Measurements from ENCODE around the gene CLDN4. TPM values are rescaled to one million over a fixed set of nuclear protein-coding genes. Genes with fewer than 3 reads are reported as not detected.
"Not testable (repeated sequence)": the region's sequence is repeated elsewhere in the genome, so short reads cannot be mapped to it uniquely, and the experiment has no call there.

The CLDN4 gene
- total RNA-seq, 1 donor from 2014 or later, result not detected

- no peak overlapping the region for H3K27ac Mint-ChIP-seq
- H3K9me3 Mint-ChIP-seq, result no peaks in the 10 kb centered on the region
- no peak overlapping the region for H3K4me3 Mint-ChIP-seq (ENCODE audit: low read depth)
- H3K36me3 Mint-ChIP-seq (ENCODE audit: low read depth), result no peaks in the 10 kb centered on the region
- peaks cover 5% of the 10 kb centered on the region for H3K27me3 Mint-ChIP-seq (ENCODE audit: low read depth)
- DNase-seq (ENCODE audit: low spot score), result no peak
- intact Hi-C loops (cut with micrococcal nuclease), result loop anchor here (1.0 kb wide), 1 partner anchor 44 kb away; no protein-coding TSS in a partner anchor
- no peaks in the 10 kb centered on the region for H3K4me1 Mint-ChIP-seq (ENCODE audit: low read depth)
These were observed 19.8 kb upstream of the CLDN4 start for GRCh38 chr7:73810998-73811360.

GRCh38 chr7:73811760-73812168 lies 19.0 kb upstream of the CLDN4 start:
- H3K27me3 Mint-ChIP-seq (ENCODE audit: low read depth), result peaks cover 5% of the 10 kb centered on the region
- H3K9me3 Mint-ChIP-seq, result no peaks in the 10 kb centered on the region
- intact Hi-C loops (cut with micrococcal nuclease), result loop anchor here (1.0 kb wide), 1 partner anchor 44 kb away; no protein-coding TSS in a partner anchor
- H3K27ac Mint-ChIP-seq, result no peak overlapping the region
- no peaks in the 10 kb centered on the region for H3K36me3 Mint-ChIP-seq (ENCODE audit: low read depth)
- peak; percentile 26 for DNase-seq (ENCODE audit: low spot score)
- H3K4me1 Mint-ChIP-seq (ENCODE audit: low read depth), result no peaks in the 10 kb centered on the region
- H3K4me3 Mint-ChIP-seq (ENCODE audit: low read depth), result no peak overlapping the region

- H3K36me3 Mint-ChIP-seq (ENCODE audit: low read depth), result no peaks in the 10 kb centered on the region
- intact Hi-C loops (cut with micrococcal nuclease), result no loop called here
- no peaks in the 10 kb centered on the region for H3K9me3 Mint-ChIP-seq
- peaks cover 5% of the 10 kb centered on the region for H3K27me3 Mint-ChIP-seq (ENCODE audit: low read depth)
- DNase-seq (ENCODE audit: low spot score), result no peak
- no peak overlapping the region for H3K4me3 Mint-ChIP-seq (ENCODE audit: low read depth)
- H3K27ac Mint-ChIP-seq, result no peak overlapping the region
- no peaks in the 10 kb centered on the region for H3K4me1 Mint-ChIP-seq (ENCODE audit: low read depth)
These were observed 17.8 kb upstream of the CLDN4 start for GRCh38 chr7:73812996-73813395.

GRCh38 chr7:73815436-73815835 lies 15.4 kb upstream of the CLDN4 start:
- intact Hi-C loops (cut with micrococcal nuclease), result no loop called here
- H3K4me1 Mint-ChIP-seq (ENCODE audit: low read depth), result no peaks in the 10 kb centered on the region
- no peak for DNase-seq (ENCODE audit: low spot score)
- H3K36me3 Mint-ChIP-seq (ENCODE audit: low read depth), result no peaks in the 10 kb centered on the region
- no peak overlapping the region for H3K4me3 Mint-ChIP-seq (ENCODE audit: low read depth)
- H3K27ac Mint-ChIP-seq, result no peak overlapping the region
- peaks cover 7% of the 10 kb centered on the region for H3K27me3 Mint-ChIP-seq (ENCODE audit: low read depth)
- H3K9me3 Mint-ChIP-seq, result no peaks in the 10 kb centered on the region

- Mint-ChIP-seq H3K27ac (no peak overlapping the region), H3K4me1 (ENCODE audit: low read depth) (no peaks in the 10 kb centered on the region), H3K36me3 (ENCODE audit: low read depth) (no peaks in the 10 kb centered on the region), H3K4me3 (ENCODE audit: low read depth) (no peak overlapping the region), H3K9me3 (no peaks in the 10 kb centered on the region), H3K27me3 (ENCODE audit: low read depth) (peaks cover 5% of the 10 kb centered on the region)
- DNase-seq (ENCODE audit: low spot score), result no peak
- intact Hi-C loops (cut with micrococcal nuclease), result no loop called here
These were observed 13.7 kb upstream of the CLDN4 start for GRCh38 chr7:73817121-73817520.

GRCh38 chr7:73820013-73820412 lies 10.8 kb upstream of the CLDN4 start:
- intact Hi-C loops (cut with micrococcal nuclease), result no loop called here
- no peak for DNase-seq (ENCODE audit: low spot score)
- H3K27me3 Mint-ChIP-seq (ENCODE audit: low read depth), result peaks cover 4% of the 10 kb centered on the region
- H3K4me3 Mint-ChIP-seq (ENCODE audit: low read depth), result no peak overlapping the region
- H3K9me3 Mint-ChIP-seq, result no peaks in the 10 kb centered on the region
- H3K4me1 Mint-ChIP-seq (ENCODE audit: low read depth), result no peaks in the 10 kb centered on the region
- H3K36me3 Mint-ChIP-seq (ENCODE audit: low read depth), result no peaks in the 10 kb centered on the region
- no peak overlapping the region for H3K27ac Mint-ChIP-seq

- H3K4me1 Mint-ChIP-seq (ENCODE audit: low read depth); DNase-seq (ENCODE audit: low spot score); H3K36me3 Mint-ChIP-seq (ENCODE audit: low read depth); H3K27ac Mint-ChIP-seq; intact Hi-C loops (cut with micrococcal nuclease); H3K27me3 Mint-ChIP-seq (ENCODE audit: low read depth); H3K4me3 Mint-ChIP-seq (ENCODE audit: low read depth); H3K9me3 Mint-ChIP-seq: not testable (repeated sequence)
These were observed 9.1 kb upstream of the CLDN4 start for GRCh38 chr7:73821597-73822285.

GRCh38 chr7:73822319-73823173 lies 8.2 kb upstream of the CLDN4 start:
- H3K4me3 Mint-ChIP-seq (ENCODE audit: low read depth), result no peak overlapping the region
- no peaks in the 10 kb centered on the region for H3K36me3 Mint-ChIP-seq (ENCODE audit: low read depth)
- intact Hi-C loops (cut with micrococcal nuclease), result no loop called here
- DNase-seq (ENCODE audit: low spot score), result no peak
- H3K9me3 Mint-ChIP-seq, result no peaks in the 10 kb centered on the region
- H3K27me3 Mint-ChIP-seq (ENCODE audit: low read depth), result peaks cover 17% of the 10 kb centered on the region
- peaks cover 7% of the 10 kb centered on the region for H3K4me1 Mint-ChIP-seq (ENCODE audit: low read depth)
- H3K27ac Mint-ChIP-seq, result no peak overlapping the region

- no peak overlapping the region for H3K27ac Mint-ChIP-seq
- H3K36me3 Mint-ChIP-seq (ENCODE audit: low read depth), result no peaks in the 10 kb centered on the region
- H3K4me1 Mint-ChIP-seq (ENCODE audit: low read depth), result peaks cover 10% of the 10 kb centered on the region
- H3K27me3 Mint-ChIP-seq (ENCODE audit: low read depth), result peaks cover 17% of the 10 kb centered on the region
- H3K9me3 Mint-ChIP-seq, result no peaks in the 10 kb centered on the region
- intact Hi-C loops (cut with micrococcal nuclease), result no loop called here
- H3K4me3 Mint-ChIP-seq (ENCODE audit: low read depth), result no peak overlapping the region
- no peak for DNase-seq (ENCODE audit: low spot score)
These were observed 7.5 kb upstream of the CLDN4 start for GRCh38 chr7:73823257-73823656.

GRCh38 chr7:73823873-73824592 lies 6.8 kb upstream of the CLDN4 start:
- H3K9me3 Mint-ChIP-seq, result no peaks in the 10 kb centered on the region
- peaks cover 15% of the 10 kb centered on the region for H3K4me1 Mint-ChIP-seq (ENCODE audit: low read depth)
- H3K27me3 Mint-ChIP-seq (ENCODE audit: low read depth), result peaks cover 18% of the 10 kb centered on the region
- no peak for DNase-seq (ENCODE audit: low spot score)
- intact Hi-C loops (cut with micrococcal nuclease), result no loop called here
- no peak overlapping the region for H3K27ac Mint-ChIP-seq
- no peak overlapping the region for H3K4me3 Mint-ChIP-seq (ENCODE audit: low read depth)
- no peaks in the 10 kb centered on the region for H3K36me3 Mint-ChIP-seq (ENCODE audit: low read depth)

GRCh38 chr7:73824986-73825385 lies 5.8 kb upstream of the CLDN4 start:
- no peak overlapping the region for H3K27ac Mint-ChIP-seq
- H3K4me3 Mint-ChIP-seq (ENCODE audit: low read depth), result no peak overlapping the region
- no peaks in the 10 kb centered on the region for H3K36me3 Mint-ChIP-seq (ENCODE audit: low read depth)
- intact Hi-C loops (cut with micrococcal nuclease), result no loop called here
- peaks cover 18% of the 10 kb centered on the region for H3K27me3 Mint-ChIP-seq (ENCODE audit: low read depth)
- no peaks in the 10 kb centered on the region for H3K9me3 Mint-ChIP-seq
- H3K4me1 Mint-ChIP-seq (ENCODE audit: low read depth), result peaks cover 16% of the 10 kb centered on the region
- no peak for DNase-seq (ENCODE audit: low spot score)

- Mint-ChIP-seq H3K27ac (no peak overlapping the region), H3K9me3 (no peaks in the 10 kb centered on the region), H3K4me1 (ENCODE audit: low read depth) (peaks cover 16% of the 10 kb centered on the region), H3K36me3 (ENCODE audit: low read depth) (no peaks in the 10 kb centered on the region), H3K27me3 (ENCODE audit: low read depth) (peaks cover 18% of the 10 kb centered on the region), H3K4me3 (ENCODE audit: low read depth) (no peak overlapping the region)
- no peak for DNase-seq (ENCODE audit: low spot score)
- intact Hi-C loops (cut with micrococcal nuclease), result no loop called here
These were observed 3.2 kb upstream of the CLDN4 start for GRCh38 chr7:73827567-73828106.
